Brain microvascular endothelial cell (primary cell): ENCODE results near the gene KRT222.

Experiments used
- DNase-seq: peaks from one replicate; pipeline ENCODE4 v3.0.0-alpha.2; 2020
- H3K27ac ChIP-seq: fragments of 250-450 bp; sonication (Bioruptor Pico); 2 replicates; pipeline ENCODE4 v1.5.1; 2020; ENCODE audit warnings: mild to moderate bottlenecking, moderate library complexity
- H3K27me3 ChIP-seq: fragments of 250-450 bp; sonication (Bioruptor Pico); replicated peaks from 2 replicates; pipeline ENCODE4 v1.5.1; 2020; ENCODE audit warnings: mild to moderate bottlenecking
- H3K36me3 ChIP-seq: fragments of 250-450 bp; sonication (Bioruptor Pico); replicated peaks from 2 replicates; pipeline ENCODE4 v1.5.1; 2020; ENCODE audit warnings: mild to moderate bottlenecking
- H3K4me3 ChIP-seq: 2 replicates; pipeline ENCODE4 v1.5.1; 2011; ENCODE audit warnings: low read depth, mild to moderate bottlenecking, control low read depth, low read length, moderate library complexity
- in situ Hi-C: cut with HindIII; loops from 2 replicates; pipeline ENCODE4 v1.10.0; 2017; ENCODE audit warnings: low sequenced_read_pairs, low pct_ligation_motif_present
- TF ChIP-seq, protein P1 (sequence below): IDR thresholded peaks from 2 replicates; pipeline ENCODE4 v1.5.1; 2011; ENCODE audit warnings: low read depth, mild to moderate bottlenecking, moderate library complexity, low read length, control low read depth, inconsistent platforms; ENCODE audit errors: missing control alignments

KRT222 gene

DNA sequence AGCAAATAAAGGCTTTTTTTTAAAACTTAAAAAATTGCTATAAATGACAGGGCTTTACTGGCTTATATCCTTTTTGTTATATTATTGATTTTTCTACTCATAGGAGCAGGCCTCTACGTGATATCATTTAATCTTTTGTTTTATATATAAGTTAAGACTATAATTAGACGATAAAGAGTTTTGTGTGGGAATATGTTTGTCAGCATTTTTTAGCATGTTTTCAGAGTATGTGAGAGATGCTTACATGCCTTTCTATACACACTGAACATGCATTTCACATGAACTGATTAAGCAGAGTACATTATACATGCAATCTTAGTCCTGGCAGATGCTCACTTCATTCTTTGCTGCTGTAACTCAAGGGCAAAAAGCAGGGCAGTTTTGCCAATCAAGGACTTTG lies 7.7 kb upstream of the KRT222 start:
- TF ChIP-seq, protein P1, sequence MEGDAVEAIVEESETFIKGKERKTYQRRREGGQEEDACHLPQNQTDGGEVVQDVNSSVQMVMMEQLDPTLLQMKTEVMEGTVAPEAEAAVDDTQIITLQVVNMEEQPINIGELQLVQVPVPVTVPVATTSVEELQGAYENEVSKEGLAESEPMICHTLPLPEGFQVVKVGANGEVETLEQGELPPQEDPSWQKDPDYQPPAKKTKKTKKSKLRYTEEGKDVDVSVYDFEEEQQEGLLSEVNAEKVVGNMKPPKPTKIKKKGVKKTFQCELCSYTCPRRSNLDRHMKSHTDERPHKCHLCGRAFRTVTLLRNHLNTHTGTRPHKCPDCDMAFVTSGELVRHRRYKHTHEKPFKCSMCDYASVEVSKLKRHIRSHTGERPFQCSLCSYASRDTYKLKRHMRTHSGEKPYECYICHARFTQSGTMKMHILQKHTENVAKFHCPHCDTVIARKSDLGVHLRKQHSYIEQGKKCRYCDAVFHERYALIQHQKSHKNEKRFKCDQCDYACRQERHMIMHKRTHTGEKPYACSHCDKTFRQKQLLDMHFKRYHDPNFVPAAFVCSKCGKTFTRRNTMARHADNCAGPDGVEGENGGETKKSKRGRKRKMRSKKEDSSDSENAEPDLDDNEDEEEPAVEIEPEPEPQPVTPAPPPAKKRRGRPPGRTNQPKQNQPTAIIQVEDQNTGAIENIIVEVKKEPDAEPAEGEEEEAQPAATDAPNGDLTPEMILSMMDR = no peak

DNA sequence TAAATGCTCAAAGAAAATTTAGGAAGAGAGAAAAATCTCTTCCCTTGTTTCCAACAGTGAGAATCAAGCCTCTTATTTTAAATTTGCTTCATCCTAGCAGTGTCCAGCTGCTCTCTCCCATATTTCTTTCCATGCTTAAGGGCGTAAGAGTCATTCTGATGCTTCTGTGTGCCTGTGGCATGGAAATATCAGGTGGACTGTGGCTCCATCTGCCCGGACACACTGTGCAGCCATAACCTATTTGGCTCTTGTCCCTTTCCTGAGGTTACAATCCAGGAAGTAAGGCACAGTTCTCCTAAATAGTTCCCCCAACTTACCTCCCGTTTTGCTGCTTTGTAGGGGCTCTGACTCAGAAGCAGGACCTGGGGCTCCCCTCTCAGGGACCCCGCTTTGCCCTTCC lies 6.3 kb upstream of the KRT222 start:
- H3K4me3 ChIP-seq = no peak overlapping the region
- no peak for DNase-seq
- TF ChIP-seq, protein P1 = no peak
- in situ Hi-C loops = no loop called here
- H3K27ac ChIP-seq = no peak overlapping the region
- H3K36me3 ChIP-seq = no peaks in the 10 kb centered on the region
- H3K27me3 ChIP-seq = peaks cover 16% of the 10 kb centered on the region

More for the DNA sequence above, 7.7 kb upstream of the KRT222 start:
- H3K4me3 ChIP-seq = no peak overlapping the region
- in situ Hi-C loops = no loop called here
- DNase-seq = no peak
- H3K36me3 ChIP-seq = no peaks in the 10 kb centered on the region
- peaks cover 16% of the 10 kb centered on the region for H3K27me3 ChIP-seq
- H3K27ac ChIP-seq = no peak overlapping the region

DNA sequence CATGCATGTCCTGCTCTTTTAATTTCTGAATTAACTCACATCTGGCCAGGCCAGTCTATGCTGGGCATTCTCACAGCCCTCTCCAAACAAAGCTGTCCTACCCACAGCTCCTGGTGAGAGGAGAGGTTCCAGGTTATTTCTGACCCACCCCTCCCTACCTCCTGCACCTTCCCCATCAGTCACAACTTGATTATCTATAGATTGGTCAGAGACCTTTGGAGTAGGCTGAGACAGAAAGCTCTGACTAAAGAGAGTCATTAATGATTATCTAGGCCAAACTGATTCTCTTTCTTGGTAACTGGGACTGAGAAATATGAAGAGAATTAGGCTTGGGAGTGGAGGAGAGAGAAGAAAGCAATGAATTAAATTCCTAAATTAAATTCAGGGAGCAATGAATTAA lies 1.4 kb upstream of the KRT222 start:
- TF ChIP-seq, protein P1 = no peak
- Histone ChIP-seq H3K27ac (no peak overlapping the region), H3K4me3 (no peak overlapping the region), H3K27me3 (peaks cover 19% of the 10 kb centered on the region), H3K36me3 (no peaks in the 10 kb centered on the region)
- DNase-seq = no peak
- in situ Hi-C loops = no loop called here

DNA sequence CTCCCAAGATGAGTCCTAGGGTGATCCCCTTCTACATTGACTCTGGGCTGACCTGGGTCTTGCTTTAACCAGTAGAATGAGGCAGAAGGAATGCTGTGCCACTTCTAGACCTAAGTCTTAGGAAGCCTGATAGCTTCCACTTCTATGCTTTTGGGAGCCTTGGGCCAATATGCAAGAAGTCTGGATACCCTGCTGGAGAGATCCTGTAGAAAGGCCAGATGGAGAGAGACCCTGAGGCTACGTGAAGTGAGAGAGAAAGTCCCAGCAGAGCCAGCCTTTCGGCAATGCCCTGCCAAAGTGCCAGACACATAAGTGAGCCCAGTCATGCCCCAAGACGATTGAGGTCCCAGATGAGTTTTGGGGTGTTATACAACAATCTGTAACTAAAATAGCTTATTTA lies 1.7 kb downstream of the KRT222 start:
- Histone ChIP-seq H3K4me3 (no peak overlapping the region), H3K36me3 (no peaks in the 10 kb centered on the region), H3K27me3 (peaks cover 19% of the 10 kb centered on the region), H3K27ac (no peak overlapping the region)
- in situ Hi-C loops = no loop called here
- no peak for DNase-seq
- TF ChIP-seq, protein P1 = no peak

DNA sequence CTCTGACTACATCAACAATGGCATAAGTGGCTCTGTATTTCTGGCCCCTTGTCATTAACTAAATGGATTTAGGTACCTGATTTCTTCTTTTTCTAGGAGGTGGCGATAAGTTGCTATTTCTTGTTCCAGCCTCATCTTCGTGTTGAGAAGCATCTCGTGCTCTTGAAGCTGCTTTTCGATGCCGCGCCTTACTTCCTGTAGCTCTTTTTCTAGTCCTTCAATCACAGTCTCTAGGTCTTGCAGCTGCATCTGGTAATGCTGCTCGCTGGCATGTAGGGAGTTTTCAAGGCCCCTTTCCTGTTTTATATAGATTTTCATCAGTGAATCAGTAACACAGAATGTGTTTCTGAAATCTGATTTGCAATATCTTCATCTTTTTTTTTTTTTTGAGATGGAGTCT lies 5.1 kb downstream of the KRT222 start:
- H3K36me3 ChIP-seq = no peaks in the 10 kb centered on the region
- TF ChIP-seq, protein P1 = no peak
- no peak overlapping the region for H3K4me3 ChIP-seq
- DNase-seq = no peak
- H3K27ac ChIP-seq = no peak overlapping the region
- in situ Hi-C loops = no loop called here
- peaks cover 17% of the 10 kb centered on the region for H3K27me3 ChIP-seq

DNA sequence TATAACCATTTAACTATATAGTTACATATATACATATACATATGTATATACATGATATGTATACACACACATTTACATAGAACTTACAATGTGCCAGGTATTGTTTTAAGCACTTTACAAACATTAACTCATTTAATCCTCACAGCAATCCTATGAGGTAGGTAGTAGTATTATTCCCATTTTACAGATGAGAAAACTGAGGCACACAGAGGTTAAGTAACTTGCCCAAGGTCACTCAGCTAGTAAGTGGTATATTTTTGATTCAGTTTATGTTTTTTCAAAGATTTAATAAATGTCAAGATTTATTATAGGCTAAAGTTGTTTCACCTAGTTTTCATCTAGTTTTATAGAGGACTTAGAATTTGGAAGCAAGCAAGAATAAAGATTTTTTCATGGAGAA lies 6.6 kb downstream of the KRT222 start:
- H3K27me3 ChIP-seq = peaks cover 7% of the 10 kb centered on the region
- H3K36me3 ChIP-seq = no peaks in the 10 kb centered on the region
- H3K4me3 ChIP-seq = no peak overlapping the region
- TF ChIP-seq, protein P1 = no peak
- DNase-seq = no peak
- in situ Hi-C loops = no loop called here
- no peak overlapping the region for H3K27ac ChIP-seq
